Mesothelial cell of epicardium (in vitro differentiated cells): ENCODE measurements around the gene PHF19. TPM values are rescaled to one million over a fixed set of nuclear protein-coding genes. Genes with fewer than 3 reads are reported as not detected.

ENCODE experiments used
- DNase-seq, 2 experiments: peaks; one replicate each; pipeline ENCODE4 v3.0.0; 2021; ENCODE audit warnings: low spot score in 2 of 2; ENCODE audit not compliant: unreplicated experiment in 2 of 2
- H3K27ac Mint-ChIP-seq: 2 replicates; pipeline ENCODE4 v1.8.0; 2021; ENCODE audit warnings: mixed read lengths
- H3K27me3 Mint-ChIP-seq: 2 replicates; pipeline ENCODE4 v1.8.0; 2021; ENCODE audit warnings: low read depth, mixed read lengths
- H3K36me3 Mint-ChIP-seq: 2 replicates; pipeline ENCODE4 v1.8.0; 2021; ENCODE audit warnings: mixed read lengths
- H3K4me1 Mint-ChIP-seq: 2 replicates; pipeline ENCODE4 v1.8.0; 2021; ENCODE audit warnings: mixed read lengths
- H3K4me3 Mint-ChIP-seq: 2 replicates; pipeline ENCODE4 v1.8.0; 2021; ENCODE audit warnings: mild to moderate bottlenecking, moderate library complexity, mixed read lengths
- H3K9me3 Mint-ChIP-seq: 2 replicates; pipeline ENCODE4 v1.8.0; 2021; ENCODE audit warnings: mixed read lengths
- total RNA-seq: library from RNA; stranded (reverse); gene quantifications from 3 replicates; pipeline ENCODE4 v1.2.1, GENCODE V29; 2021
- TF ChIP-seq, protein P1 (sequence below): fragments of 200-600 bp; sonication (generic); IDR thresholded peaks from one replicate; pipeline ENCODE4 v1.5.0; 2021; ENCODE audit warnings: antibody characterized with exemption; ENCODE audit not compliant: unreplicated experiment

Gene PHF19
- total RNA-seq = 36.0 to 44.5 TPM (median 41.6 TPM) in 3 replicates

DNA sequence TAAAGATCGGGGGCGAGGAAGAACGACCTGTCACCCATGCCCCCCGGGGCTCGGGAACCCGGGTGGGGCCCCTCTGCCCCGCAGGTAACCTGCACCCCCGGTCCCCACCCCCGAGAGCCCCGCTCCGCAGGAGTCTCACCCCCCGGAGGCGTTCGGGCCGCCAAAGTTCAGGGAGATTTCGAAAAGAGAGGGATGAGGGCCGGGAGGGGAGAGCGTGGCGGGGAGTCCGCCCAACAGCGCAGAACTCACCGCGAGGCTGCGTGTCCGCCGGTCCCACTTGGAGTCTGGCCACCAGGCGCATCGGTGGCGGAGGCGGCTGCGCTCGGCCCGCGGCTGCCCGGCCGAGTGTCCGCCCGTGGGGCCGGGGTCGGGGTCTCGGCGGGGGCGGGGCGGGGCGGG is at the start of gene PHF19:
Gene PHF19 (minus strand): TSS at position 347 of the 399 bp plus-strand sequence. CDS start 2,447 bp downstream, outside the sequence.
- DNase-seq = no peak
- Mint-ChIP-seq H3K27me3 (peaks cover 35% of the 10 kb centered on the region), H3K9me3 (no peaks in the 10 kb centered on the region), H3K4me3 (peak within 1 kb of the TSS; percentile 80), H3K27ac (peak within 1 kb of the TSS; percentile 68), H3K36me3 (peaks cover 3% of the 10 kb centered on the region), H3K4me1 (peaks cover 17% of the 10 kb centered on the region)
- TF ChIP-seq, protein P1, sequence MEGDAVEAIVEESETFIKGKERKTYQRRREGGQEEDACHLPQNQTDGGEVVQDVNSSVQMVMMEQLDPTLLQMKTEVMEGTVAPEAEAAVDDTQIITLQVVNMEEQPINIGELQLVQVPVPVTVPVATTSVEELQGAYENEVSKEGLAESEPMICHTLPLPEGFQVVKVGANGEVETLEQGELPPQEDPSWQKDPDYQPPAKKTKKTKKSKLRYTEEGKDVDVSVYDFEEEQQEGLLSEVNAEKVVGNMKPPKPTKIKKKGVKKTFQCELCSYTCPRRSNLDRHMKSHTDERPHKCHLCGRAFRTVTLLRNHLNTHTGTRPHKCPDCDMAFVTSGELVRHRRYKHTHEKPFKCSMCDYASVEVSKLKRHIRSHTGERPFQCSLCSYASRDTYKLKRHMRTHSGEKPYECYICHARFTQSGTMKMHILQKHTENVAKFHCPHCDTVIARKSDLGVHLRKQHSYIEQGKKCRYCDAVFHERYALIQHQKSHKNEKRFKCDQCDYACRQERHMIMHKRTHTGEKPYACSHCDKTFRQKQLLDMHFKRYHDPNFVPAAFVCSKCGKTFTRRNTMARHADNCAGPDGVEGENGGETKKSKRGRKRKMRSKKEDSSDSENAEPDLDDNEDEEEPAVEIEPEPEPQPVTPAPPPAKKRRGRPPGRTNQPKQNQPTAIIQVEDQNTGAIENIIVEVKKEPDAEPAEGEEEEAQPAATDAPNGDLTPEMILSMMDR = no peak

DNA sequence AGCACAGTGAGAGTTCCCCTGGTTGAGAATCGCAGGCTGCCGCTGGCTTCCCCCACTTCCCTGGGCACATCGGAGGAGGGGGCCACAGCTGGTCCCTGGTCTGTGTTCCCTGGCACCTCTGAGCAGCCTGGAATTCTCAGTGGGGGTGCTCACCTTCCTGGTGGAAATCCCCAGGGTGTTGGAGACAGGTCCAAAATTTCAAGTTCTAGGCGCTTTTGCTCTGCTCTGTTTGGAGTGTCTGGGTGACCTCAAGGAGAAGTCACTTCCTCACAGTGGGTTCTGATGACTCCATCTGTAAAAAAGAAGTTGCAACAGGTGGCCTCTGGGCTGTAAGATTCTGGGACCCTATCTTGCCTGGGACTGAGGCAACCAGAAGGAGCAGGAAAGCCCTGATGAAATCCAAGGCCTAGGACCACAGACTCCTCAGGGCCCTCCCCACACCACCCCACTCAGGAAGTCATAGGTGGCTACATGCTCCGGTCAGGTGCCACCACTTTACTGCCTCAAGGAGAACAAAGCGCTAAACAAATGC is 49.5 kb upstream of the PHF19 start, which contains the start of gene TRAF1:
Gene TRAF1 (minus strand): TSS at position 400 of the 532 bp plus-strand sequence. CDS start 721 bp downstream, outside the sequence.
- H3K27ac Mint-ChIP-seq = peak within 1 kb of the TSS; percentile 44
- H3K36me3 Mint-ChIP-seq = no peaks in the 10 kb centered on the region
- no peaks in the 10 kb centered on the region for H3K9me3 Mint-ChIP-seq
- DNase-seq = no peak
- peaks cover 12% of the 10 kb centered on the region for H3K4me1 Mint-ChIP-seq
- peak within 1 kb of the TSS; percentile 2 for H3K4me3 Mint-ChIP-seq
- TF ChIP-seq, protein P1 = no peak
- no peaks in the 10 kb centered on the region for H3K27me3 Mint-ChIP-seq

- peak overlapping the region; percentile 44 for H3K27ac Mint-ChIP-seq
- H3K4me3 Mint-ChIP-seq = no peak overlapping the region
These were observed 48.8 kb upstream of the PHF19 start for GRCh38 chr9:120925535-120926396.

DNA sequence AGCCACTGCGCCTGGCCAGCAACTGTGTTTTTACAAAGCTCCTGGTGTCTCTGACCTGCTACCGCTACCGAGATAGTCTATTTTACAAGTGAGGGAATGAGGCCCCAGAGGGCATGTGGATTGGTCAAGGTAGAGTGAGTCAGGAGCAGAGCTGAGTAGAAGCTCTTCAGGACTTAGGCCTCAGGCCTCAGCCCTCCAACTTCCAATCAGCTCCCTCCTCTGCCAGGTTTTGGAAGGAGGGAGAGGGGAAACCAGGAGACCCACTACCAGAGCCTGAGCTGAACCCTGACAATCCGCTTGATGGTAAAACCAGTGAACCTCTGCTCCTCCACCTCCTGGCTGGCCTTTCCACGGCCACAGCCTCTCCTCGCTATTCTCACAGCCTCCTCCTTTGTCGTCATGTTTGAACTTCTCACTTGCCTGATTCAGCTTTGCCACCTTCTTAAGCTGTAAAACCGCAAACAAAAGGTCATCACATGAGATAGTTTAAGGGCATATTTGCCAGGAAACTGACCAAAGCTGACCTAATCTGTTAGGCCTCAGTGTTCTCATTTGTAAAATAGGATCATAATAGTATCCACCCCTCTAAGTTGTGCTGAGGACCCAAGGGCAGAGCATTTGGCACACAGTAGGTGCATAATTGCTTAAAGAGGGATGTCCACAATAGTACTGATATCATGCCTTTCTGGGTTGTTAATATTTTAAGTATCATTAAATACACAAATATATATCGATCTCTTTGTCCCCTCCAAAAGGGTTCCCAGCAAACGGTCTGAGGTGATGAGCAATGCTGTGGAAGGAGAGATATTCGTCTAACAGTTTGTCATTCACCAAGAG is 47.9 kb upstream of the PHF19 start:
- DNase-seq = no peak
- Mint-ChIP-seq H3K9me3 (no peaks in the 10 kb centered on the region), H3K27ac (no peak overlapping the region), H3K27me3 (no peaks in the 10 kb centered on the region), H3K36me3 (no peaks in the 10 kb centered on the region), H3K4me3 (no peak overlapping the region), H3K4me1 (peaks cover 19% of the 10 kb centered on the region)
- TF ChIP-seq, protein P1 = no peak

More at GRCh38 chr9:120925535-120926396, 48.8 kb upstream of the PHF19 start:
- no peaks in the 10 kb centered on the region for H3K36me3 Mint-ChIP-seq
- peaks cover 11% of the 10 kb centered on the region for H3K4me1 Mint-ChIP-seq
- TF ChIP-seq, protein P1 = no peak
- DNase-seq = no peak
- H3K27me3 Mint-ChIP-seq = no peaks in the 10 kb centered on the region
- H3K9me3 Mint-ChIP-seq = no peaks in the 10 kb centered on the region

DNA sequence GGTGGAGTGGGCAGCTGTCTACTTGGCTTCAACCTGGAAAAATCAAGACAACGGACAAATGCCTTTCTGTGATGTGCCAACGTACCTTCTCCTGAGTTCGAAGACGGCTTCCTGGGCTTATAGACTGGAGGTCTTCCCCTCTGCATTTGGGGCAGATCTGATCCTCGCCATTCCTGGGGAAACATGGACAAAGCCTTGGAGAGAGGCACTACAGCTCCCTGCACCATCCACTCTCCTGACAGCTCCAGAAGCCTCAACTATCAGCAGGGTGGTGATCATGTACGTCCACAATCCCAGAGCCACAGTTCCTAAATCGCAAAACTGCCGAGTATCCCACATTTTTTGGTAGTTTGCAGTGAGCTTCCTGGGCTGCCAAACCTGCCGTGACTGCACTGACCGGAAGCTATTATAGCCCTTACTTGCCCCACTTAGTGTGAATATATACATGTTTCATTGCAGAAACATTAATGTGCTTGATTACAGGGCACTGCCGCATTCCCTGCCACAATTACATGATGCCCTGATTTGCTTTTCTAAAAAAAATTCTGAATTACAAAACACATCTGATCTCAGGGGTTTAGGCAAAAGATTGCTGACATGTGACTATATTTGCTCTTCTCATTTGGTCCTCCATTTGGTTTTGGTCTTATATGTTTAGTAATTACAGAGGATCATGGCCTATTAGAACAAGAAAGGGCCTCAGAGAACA is 46.8 kb upstream of the PHF19 start:
- Mint-ChIP-seq H3K27ac (no peak overlapping the region), H3K27me3 (no peaks in the 10 kb centered on the region), H3K36me3 (no peaks in the 10 kb centered on the region), H3K9me3 (no peaks in the 10 kb centered on the region), H3K4me3 (no peak overlapping the region), H3K4me1 (peaks cover 28% of the 10 kb centered on the region)
- DNase-seq = no peak
- TF ChIP-seq, protein P1 = no peak
